Neuron (in vitro differentiated cells): ENCODE measurements around the gene KSR2.

Experiments used
- H2AFZ ChIP-seq: one replicate; pipeline ENCODE4 v1.6.1; 2013; ENCODE audit warnings: low read depth, mild to moderate bottlenecking, inconsistent platforms, low read length, moderate library complexity
- H3K27me3 ChIP-seq: one replicate; pipeline ENCODE4 v1.6.1; 2013; ENCODE audit warnings: low read length; ENCODE audit not compliant: insufficient read depth
- H3K36me3 ChIP-seq: one replicate; pipeline ENCODE4 v1.6.1; 2013; ENCODE audit warnings: low read length; ENCODE audit not compliant: insufficient read depth
- H3K4me1 ChIP-seq: one replicate; pipeline ENCODE4 v1.6.1; 2013; ENCODE audit warnings: low read length; ENCODE audit not compliant: insufficient read depth
- H3K4me3 ChIP-seq: 2 replicates; pipeline ENCODE4 v1.5.1; 2013; ENCODE audit warnings: mild to moderate bottlenecking, low read length, moderate library complexity
- H3K9me3 ChIP-seq: one replicate; pipeline ENCODE4 v1.6.1; 2013; ENCODE audit warnings: low read length

Gene KSR2

GRCh38 chr12:117622087-117622486 is 346.7 kb downstream of the KSR2 start:
- H3K4me3 ChIP-seq, result no peak overlapping the region
- H3K27me3 ChIP-seq, result no peaks in the 10 kb centered on the region
- H3K9me3 ChIP-seq, result no peaks in the 10 kb centered on the region
- no peak overlapping the region for H2AFZ ChIP-seq
- H3K4me1 ChIP-seq, result no peaks in the 10 kb centered on the region
- no peaks in the 10 kb centered on the region for H3K36me3 ChIP-seq

- Histone ChIP-seq H3K4me1 (no peaks in the 10 kb centered on the region), H2AFZ (no peak overlapping the region), H3K9me3 (no peaks in the 10 kb centered on the region), H3K4me3 (no peak overlapping the region), H3K27me3 (no peaks in the 10 kb centered on the region), H3K36me3 (no peaks in the 10 kb centered on the region)
These were observed 361.0 kb downstream of the KSR2 start for GRCh38 chr12:117607778-117608177.

DNA sequence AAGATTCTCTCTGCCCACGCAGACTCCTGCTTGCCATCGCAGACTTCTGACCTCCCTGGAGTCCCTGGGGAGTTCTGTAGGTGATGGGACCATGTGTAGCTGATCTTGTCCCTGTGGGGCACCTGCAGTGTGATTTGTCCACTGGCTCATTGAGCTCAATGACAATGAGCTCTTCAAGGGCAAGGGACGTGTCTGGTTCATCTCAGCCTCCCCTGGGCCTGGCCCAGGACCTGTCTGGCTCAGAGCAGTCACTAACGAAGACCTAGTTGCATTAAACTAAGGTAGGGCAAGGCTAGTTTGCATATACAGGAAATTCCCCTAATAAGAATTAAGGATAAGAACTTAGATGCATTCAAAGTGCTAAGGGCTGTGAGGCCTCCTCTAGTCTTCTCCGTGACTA is 361.8 kb downstream of the KSR2 start:
- H3K4me3 ChIP-seq, result no peak overlapping the region
- H3K27me3 ChIP-seq, result no peaks in the 10 kb centered on the region
- H2AFZ ChIP-seq, result no peak overlapping the region
- H3K9me3 ChIP-seq, result no peaks in the 10 kb centered on the region
- H3K36me3 ChIP-seq, result no peaks in the 10 kb centered on the region
- H3K4me1 ChIP-seq, result no peaks in the 10 kb centered on the region

DNA sequence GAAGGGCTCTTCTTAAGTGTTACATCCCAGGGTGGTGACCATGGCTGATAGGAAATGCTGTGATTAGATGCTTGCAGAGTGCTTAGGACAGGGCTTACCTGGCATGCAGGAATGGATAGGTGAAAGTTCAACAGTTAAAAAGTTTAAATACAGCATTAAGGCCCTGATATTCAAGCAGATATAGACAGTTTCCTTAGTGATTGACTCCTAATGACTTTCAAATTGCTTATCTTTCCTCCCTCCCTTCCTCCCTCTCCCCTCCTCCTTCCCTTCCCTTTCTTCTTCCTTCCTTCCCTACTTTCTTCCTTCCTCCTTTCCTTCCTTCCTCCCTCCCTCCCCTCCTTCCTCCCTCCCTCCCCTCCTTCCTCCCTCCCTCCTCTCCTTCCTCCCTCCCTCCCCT is 362.8 kb downstream of the KSR2 start:
- H3K27me3 ChIP-seq, result no peaks in the 10 kb centered on the region
- no peak overlapping the region for H2AFZ ChIP-seq
- no peaks in the 10 kb centered on the region for H3K4me1 ChIP-seq
- H3K36me3 ChIP-seq, result no peaks in the 10 kb centered on the region
- H3K9me3 ChIP-seq, result no peaks in the 10 kb centered on the region
- H3K4me3 ChIP-seq, result no peak overlapping the region

- H3K36me3 ChIP-seq, result no peaks in the 10 kb centered on the region
- H3K4me3 ChIP-seq, result no peak overlapping the region
- H2AFZ ChIP-seq, result no peak overlapping the region
- no peaks in the 10 kb centered on the region for H3K27me3 ChIP-seq
- no peaks in the 10 kb centered on the region for H3K4me1 ChIP-seq
- H3K9me3 ChIP-seq, result no peaks in the 10 kb centered on the region
These were observed 365.3 kb downstream of the KSR2 start for GRCh38 chr12:117603316-117604113.

DNA sequence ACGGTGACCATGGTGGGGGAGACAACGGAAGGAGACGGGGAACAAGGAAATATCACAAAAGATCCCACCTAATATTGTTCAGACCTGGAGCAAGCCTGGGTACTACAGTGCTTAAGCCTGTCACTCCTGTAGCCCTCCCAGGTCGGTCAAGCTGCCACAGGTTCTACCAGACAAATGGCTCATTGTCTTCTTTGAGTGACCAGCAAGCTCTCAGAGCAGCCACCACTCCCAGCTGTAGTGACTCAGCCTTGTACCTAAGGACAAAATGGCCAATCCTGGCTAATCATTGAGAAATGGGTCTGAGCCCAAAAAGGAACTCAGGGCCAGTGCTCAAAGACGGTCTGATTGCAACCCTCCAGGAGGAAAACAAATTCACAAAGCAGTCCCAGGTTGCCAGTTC is 368.9 kb downstream of the KSR2 start:
- no peaks in the 10 kb centered on the region for H3K4me1 ChIP-seq
- H3K4me3 ChIP-seq, result no peak overlapping the region
- no peaks in the 10 kb centered on the region for H3K27me3 ChIP-seq
- no peak overlapping the region for H2AFZ ChIP-seq
- no peaks in the 10 kb centered on the region for H3K36me3 ChIP-seq
- no peaks in the 10 kb centered on the region for H3K9me3 ChIP-seq

- no peaks in the 10 kb centered on the region for H3K36me3 ChIP-seq
- no peaks in the 10 kb centered on the region for H3K9me3 ChIP-seq
- H3K4me1 ChIP-seq, result no peaks in the 10 kb centered on the region
- H2AFZ ChIP-seq, result no peak overlapping the region
- H3K4me3 ChIP-seq, result no peak overlapping the region
- H3K27me3 ChIP-seq, result no peaks in the 10 kb centered on the region
These were observed 371.8 kb downstream of the KSR2 start for GRCh38 chr12:117596968-117597367.

- H3K27me3 ChIP-seq, result no peaks in the 10 kb centered on the region
- no peaks in the 10 kb centered on the region for H3K9me3 ChIP-seq
- no peaks in the 10 kb centered on the region for H3K4me1 ChIP-seq
- H3K4me3 ChIP-seq, result no peak overlapping the region
- no peak overlapping the region for H2AFZ ChIP-seq
- no peaks in the 10 kb centered on the region for H3K36me3 ChIP-seq
These were observed 373.0 kb downstream of the KSR2 start for GRCh38 chr12:117595751-117596150.

DNA sequence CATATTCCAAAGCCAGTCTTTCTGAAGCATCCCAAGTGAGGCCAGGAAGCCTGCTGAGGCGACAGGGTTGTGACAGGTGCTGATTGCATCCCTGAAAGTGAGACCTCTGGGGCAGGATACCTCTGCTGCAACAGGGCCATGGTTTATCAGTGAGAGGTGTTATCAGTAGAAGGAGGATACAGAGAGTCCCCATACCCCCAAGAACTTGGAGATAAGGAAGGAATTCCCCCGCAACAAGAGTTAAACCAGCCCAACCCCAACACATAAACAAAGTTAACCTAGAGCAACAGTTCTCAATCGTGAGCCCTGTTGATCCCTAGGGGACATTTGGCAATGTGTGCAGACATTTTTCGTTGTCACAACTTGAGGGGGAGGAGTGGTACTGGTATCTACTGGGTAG is 374.3 kb downstream of the KSR2 start:
- Histone ChIP-seq H2AFZ (no peak overlapping the region), H3K4me3 (no peak overlapping the region), H3K9me3 (no peaks in the 10 kb centered on the region), H3K36me3 (no peaks in the 10 kb centered on the region), H3K27me3 (no peaks in the 10 kb centered on the region), H3K4me1 (no peaks in the 10 kb centered on the region)

GRCh38 chr12:117593815-117594400 is 374.9 kb downstream of the KSR2 start:
- H3K4me1 ChIP-seq, result no peaks in the 10 kb centered on the region
- H3K36me3 ChIP-seq, result no peaks in the 10 kb centered on the region
- no peaks in the 10 kb centered on the region for H3K27me3 ChIP-seq
- H2AFZ ChIP-seq, result no peak overlapping the region
- no peaks in the 10 kb centered on the region for H3K9me3 ChIP-seq
- H3K4me3 ChIP-seq, result no peak overlapping the region

- Histone ChIP-seq H3K36me3 (no peaks in the 10 kb centered on the region), H3K4me1 (no peaks in the 10 kb centered on the region), H3K27me3 (no peaks in the 10 kb centered on the region), H3K9me3 (no peaks in the 10 kb centered on the region), H3K4me3 (no peak overlapping the region), H2AFZ (no peak overlapping the region)
These were observed 376.0 kb downstream of the KSR2 start for GRCh38 chr12:117592588-117593305.

GRCh38 chr12:117590999-117591398 is 377.8 kb downstream of the KSR2 start:
- H3K36me3 ChIP-seq, result no peaks in the 10 kb centered on the region
- no peaks in the 10 kb centered on the region for H3K9me3 ChIP-seq
- H3K4me1 ChIP-seq, result no peaks in the 10 kb centered on the region
- H2AFZ ChIP-seq, result no peak overlapping the region
- no peak overlapping the region for H3K4me3 ChIP-seq
- H3K27me3 ChIP-seq, result no peaks in the 10 kb centered on the region

- H3K27me3 ChIP-seq, result no peaks in the 10 kb centered on the region
- no peaks in the 10 kb centered on the region for H3K9me3 ChIP-seq
- H3K4me1 ChIP-seq, result no peaks in the 10 kb centered on the region
- no peak overlapping the region for H2AFZ ChIP-seq
- H3K4me3 ChIP-seq, result no peak overlapping the region
- no peaks in the 10 kb centered on the region for H3K36me3 ChIP-seq
These were observed 378.4 kb downstream of the KSR2 start for GRCh38 chr12:117590386-117590785.
